ENCODE results near the gene CIRBP.

Gene CIRBP

DNA sequence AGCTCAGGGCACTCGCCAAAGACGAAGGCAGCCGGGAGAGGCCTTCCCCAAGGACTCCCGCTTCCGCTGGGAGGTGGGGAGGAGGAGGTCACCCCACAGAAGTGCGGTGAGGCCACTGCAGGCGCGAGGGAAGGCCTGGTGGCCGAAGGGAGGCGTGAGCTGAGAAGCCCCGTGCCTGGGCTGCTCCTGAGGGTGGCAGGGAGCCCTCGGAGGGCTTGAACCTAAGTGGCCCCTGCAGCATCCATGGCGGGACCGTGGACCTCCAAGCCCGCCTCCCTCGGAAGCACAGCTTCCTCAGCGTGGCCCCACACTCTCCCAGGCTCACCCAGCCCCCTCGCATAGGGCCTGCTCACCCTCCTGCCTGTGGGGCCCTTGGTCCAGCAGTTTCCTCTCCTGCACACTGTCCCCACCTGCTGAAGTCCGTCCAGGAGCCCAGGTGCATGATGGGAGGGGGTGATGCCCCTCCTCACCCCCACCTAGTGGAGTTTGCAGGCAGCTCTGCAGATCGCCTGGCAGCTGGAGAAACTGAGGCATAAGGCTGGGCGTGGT, 42.5 kb downstream of the CIRBP start:
- TF ChIP-seq, protein P1, sequence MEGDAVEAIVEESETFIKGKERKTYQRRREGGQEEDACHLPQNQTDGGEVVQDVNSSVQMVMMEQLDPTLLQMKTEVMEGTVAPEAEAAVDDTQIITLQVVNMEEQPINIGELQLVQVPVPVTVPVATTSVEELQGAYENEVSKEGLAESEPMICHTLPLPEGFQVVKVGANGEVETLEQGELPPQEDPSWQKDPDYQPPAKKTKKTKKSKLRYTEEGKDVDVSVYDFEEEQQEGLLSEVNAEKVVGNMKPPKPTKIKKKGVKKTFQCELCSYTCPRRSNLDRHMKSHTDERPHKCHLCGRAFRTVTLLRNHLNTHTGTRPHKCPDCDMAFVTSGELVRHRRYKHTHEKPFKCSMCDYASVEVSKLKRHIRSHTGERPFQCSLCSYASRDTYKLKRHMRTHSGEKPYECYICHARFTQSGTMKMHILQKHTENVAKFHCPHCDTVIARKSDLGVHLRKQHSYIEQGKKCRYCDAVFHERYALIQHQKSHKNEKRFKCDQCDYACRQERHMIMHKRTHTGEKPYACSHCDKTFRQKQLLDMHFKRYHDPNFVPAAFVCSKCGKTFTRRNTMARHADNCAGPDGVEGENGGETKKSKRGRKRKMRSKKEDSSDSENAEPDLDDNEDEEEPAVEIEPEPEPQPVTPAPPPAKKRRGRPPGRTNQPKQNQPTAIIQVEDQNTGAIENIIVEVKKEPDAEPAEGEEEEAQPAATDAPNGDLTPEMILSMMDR (IDR thresholded peaks at IDR 0.05; ENCODE audit: borderline replicate concordance, insufficient read depth, low read depth, low read length) = no peak
- H3K4me3 ChIP-seq (ENCODE audit: low read depth, low read length) = no peak overlapping the region

DNA sequence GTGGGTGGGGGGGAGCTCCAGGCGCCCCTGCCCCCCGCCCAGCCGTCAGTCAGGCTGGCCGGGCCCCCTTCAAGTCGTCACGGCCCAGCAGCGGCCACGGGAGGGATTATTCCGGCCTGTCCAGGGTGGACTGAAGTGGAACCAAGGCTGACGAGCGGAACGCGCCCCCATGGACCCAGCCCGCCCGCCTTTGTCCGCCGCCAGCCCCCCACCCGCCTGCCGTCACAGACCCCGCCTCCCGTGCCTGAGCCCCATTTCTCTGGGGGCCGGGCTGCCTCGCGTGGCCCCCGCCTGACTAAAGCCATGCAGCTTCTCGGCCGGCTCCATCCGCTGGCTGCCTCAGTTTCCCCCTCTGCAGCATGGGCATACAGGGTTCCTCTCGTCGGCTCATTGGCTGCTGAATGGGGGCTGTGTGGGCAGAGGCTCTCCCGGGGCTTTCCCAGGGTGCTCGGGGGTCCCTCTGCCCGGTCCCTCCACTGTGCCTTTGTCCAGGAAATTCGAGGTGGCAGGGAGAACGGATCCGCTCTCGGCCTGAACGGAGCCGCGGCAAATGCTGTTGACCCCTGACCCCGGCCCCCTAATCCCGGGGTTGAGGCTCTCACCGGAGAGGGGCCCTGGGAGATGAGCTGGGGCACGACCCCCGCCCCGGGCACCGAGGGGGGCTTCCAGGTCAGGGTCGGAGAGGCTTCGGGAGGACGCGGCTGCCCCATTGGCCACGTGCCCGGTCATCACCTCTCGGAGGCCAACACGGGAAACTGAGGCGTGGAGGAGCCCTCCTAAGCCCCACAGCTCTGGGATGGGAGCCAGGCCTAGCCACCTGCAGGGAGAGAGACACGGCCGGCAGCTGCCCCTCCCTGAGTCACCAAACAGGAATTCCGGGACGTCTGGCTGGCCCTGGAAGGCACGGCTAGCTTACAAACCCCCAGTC, 43.9 kb downstream of the CIRBP start:
- no peak overlapping the region for H3K4me3 ChIP-seq (ENCODE audit: low read depth, low read length)
- TF ChIP-seq, protein P1 (IDR thresholded peaks at IDR 0.05; ENCODE audit: borderline replicate concordance, insufficient read depth, low read depth, low read length) = no peak

DNA sequence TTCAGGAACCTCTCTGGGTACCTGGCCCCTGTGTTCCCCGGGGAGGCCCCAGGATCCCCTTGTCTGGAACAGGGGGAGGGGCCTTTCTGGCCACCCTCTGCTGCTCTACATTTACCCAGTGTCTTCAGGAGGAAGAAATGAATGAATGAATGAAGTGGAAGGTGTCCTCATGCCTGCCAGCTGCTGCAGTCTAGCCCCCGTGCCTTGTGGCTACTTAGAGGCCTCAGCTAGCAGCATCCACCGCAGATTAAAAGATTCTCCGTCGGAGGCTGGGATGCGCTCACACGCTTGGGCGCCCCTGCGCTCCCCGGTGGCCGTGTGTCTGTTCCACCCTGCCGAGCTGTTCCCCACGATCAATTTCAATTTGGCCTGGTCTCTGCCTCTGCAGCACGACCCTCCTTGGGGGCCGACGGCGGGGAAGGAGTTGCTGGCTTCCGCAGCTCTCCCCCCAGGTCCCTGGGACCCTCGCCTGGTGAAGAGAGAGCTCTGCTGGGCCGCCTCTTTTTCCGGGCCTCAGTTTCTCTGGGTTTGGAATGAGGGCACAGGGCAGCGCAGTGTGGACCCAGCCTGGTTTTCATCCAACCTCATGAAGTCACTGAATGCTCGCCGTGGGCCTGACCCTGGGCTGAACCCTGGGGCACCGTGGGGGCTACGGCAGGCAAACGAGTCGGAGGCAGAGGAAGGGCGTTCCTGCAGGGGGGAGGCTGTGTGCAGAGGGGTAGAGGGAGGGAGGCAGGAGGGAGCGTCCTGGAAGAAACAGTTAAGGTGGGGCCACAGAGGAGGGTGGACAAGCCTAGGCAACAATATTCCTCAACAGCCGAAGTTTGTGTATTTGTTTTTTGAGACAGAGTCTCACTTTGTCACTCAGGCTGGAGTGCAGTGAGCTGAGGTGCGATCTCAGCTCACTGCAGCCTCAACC, 44.8 kb downstream of the CIRBP start:
- TF ChIP-seq, protein P1 (IDR thresholded peaks at IDR 0.05; ENCODE audit: borderline replicate concordance, insufficient read depth, low read depth, low read length) = no peak
- no peak overlapping the region for H3K4me3 ChIP-seq (ENCODE audit: low read depth, low read length)

DNA sequence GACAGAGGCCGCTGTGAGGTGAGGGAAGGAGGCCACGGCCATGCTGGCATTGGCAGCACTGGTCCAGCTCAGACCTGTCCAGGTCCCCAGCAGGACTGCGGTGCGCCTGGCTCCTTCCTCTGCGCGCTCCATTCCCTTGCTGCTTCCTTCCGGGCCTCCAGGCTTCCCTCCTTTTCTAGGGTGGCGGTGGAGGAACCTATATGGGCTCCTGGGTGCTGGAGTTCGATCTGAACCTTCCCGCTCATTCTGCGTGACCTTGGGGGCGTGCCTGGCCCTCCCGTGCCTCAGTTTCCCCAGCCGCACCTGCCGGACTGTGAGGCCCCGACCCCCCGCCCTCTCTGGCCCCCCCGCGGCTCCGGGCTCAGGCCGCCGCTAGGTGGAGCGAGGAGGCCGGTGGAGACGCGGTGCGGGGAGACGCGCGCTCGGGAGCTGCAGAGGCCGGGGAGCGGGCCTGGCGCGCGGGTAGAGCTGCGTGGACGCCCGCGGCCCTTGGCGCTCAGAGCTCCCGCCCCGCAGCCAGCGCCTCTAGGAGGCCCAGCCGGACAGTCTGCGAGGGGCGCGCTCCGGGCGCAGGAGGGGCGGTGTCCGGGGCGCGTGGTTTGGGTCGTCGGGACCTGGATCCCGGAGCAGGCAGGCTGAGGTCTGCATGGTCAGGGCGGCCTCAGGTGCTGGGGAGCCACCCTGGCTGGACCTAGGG, 46.5 kb downstream of the CIRBP start:
- H3K4me3 ChIP-seq (ENCODE audit: low read depth, low read length) = peak overlapping the region; percentile 17
- TF ChIP-seq, protein P1 (IDR thresholded peaks at IDR 0.05; ENCODE audit: borderline replicate concordance, insufficient read depth, low read depth, low read length) = peak; percentile 70

DNA sequence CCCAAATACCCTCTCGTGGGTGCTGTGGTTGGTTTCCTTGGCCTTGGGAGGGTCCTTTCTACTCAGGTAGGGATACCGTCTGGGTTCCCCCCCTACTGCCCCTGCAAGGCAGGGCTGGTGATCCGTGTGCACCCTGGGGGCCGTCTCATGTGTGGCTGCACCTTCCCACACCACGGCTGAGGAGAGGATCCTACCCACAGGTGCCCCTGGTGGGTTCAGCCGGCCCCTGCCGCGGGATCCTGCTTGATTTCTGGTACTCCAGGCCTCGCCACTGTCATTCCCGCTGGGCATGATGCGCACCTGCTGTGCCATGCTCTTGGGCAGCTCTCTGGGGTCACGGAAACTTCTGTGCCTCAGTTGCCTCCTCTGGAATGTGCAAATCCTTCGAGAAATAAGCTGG, 47.3 kb downstream of the CIRBP start:
- TF ChIP-seq, protein P1 (IDR thresholded peaks at IDR 0.05; ENCODE audit: borderline replicate concordance, insufficient read depth, low read depth, low read length) = no peak
- no peak overlapping the region for H3K4me3 ChIP-seq (ENCODE audit: low read depth, low read length)

DNA sequence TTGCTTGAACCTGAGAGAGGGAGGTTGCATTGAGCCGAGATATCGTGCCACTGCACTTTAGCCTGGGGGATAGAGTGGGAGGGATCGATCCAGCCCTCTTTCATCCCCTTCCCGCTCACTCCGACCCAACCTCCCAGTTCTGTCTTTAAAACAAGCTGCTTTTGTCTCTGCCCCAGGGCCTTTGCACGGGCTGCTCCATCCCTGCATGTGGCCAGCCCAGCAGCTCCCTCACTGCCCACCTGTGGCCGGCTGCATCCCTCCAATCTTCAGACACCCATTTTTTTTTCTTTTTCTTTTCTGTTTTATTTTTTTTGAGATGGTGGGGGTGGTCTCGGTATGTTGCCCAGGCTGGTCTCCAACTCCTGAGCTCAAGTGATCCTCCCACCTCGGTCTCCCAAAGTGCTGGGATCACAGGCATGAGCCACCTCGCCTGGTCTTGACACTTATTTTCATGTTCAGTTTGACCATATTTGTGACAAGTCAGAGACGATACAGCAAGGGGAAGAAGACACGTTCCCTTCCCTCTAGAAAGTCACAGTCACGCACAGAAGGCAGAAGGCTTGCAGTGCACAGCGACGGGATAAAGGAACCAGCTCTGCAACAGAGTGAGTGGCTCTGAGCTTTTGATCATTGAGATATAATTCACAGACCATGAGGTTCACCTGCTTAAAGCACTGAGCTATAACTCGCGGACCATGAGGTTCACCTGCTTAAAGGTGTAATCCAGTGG, 48.3 kb downstream of the CIRBP start:
- TF ChIP-seq, protein P1 (IDR thresholded peaks at IDR 0.05; ENCODE audit: borderline replicate concordance, insufficient read depth, low read depth, low read length) = no peak
- H3K4me3 ChIP-seq (ENCODE audit: low read depth, low read length) = no peak overlapping the region

All from GM12875 (cell line).